GM12891 (cell line): ENCODE results near the gene ADAMTS17.

Source experiments
- POLR2A ChIP-seq: IDR thresholded peaks from 2 replicates; pipeline ENCODE4 v1.6.1; 2011; ENCODE audit warnings: low read depth, low read length, control low read depth
- POLR2AphosphoS5 ChIP-seq: IDR thresholded peaks from 2 replicates; pipeline ENCODE4 v1.6.1; 2011; ENCODE audit warnings: low read depth, low read length, control low read depth
- SPI1 ChIP-seq: IDR thresholded peaks from 2 replicates; pipeline ENCODE4 v1.6.1; 2011; ENCODE audit warnings: low read depth, low read length, control low read depth
- TAF1 ChIP-seq: IDR thresholded peaks from 2 replicates; pipeline ENCODE4 v1.6.1; 2011; ENCODE audit warnings: low read depth, low read length, control low read depth

- TF ChIP-seq POLR2AphosphoS5, result no peak
- TF ChIP-seq POLR2A, result no peak
- no peak for TF ChIP-seq TAF1
- TF ChIP-seq SPI1, result no peak
Observed at GRCh38 chr15:100252779-100253417, 88.9 kb downstream of the ADAMTS17 start.
